LNCaP clone FGC (cell line): ENCODE results near the gene TM4SF5.

Experiments
- DNase-seq: peaks from one replicate; pipeline ENCODE4 v3.0.0-alpha.2; 2011; ENCODE audit warnings: low read depth
- H3K4me3 ChIP-seq: 2 replicates; pipeline ENCODE4 v1.5.1; 2011; ENCODE audit warnings: mild to moderate bottlenecking, low read depth, low read length, control low read depth
- TF ChIP-seq, protein P1 (sequence below): IDR thresholded peaks from 2 replicates; pipeline ENCODE4 v1.5.1; 2012; ENCODE audit warnings: mild to moderate bottlenecking; ENCODE audit not compliant: control insufficient read depth, insufficient read depth; ENCODE audit errors: extremely low read depth

Gene TM4SF5

GRCh38 chr17:4789951-4790704 lies 18.4 kb downstream of the TM4SF5 start:
- TF ChIP-seq, protein P1, sequence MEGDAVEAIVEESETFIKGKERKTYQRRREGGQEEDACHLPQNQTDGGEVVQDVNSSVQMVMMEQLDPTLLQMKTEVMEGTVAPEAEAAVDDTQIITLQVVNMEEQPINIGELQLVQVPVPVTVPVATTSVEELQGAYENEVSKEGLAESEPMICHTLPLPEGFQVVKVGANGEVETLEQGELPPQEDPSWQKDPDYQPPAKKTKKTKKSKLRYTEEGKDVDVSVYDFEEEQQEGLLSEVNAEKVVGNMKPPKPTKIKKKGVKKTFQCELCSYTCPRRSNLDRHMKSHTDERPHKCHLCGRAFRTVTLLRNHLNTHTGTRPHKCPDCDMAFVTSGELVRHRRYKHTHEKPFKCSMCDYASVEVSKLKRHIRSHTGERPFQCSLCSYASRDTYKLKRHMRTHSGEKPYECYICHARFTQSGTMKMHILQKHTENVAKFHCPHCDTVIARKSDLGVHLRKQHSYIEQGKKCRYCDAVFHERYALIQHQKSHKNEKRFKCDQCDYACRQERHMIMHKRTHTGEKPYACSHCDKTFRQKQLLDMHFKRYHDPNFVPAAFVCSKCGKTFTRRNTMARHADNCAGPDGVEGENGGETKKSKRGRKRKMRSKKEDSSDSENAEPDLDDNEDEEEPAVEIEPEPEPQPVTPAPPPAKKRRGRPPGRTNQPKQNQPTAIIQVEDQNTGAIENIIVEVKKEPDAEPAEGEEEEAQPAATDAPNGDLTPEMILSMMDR, result peak; percentile 92
- peak; percentile 78 for DNase-seq
- H3K4me3 ChIP-seq, result peak overlapping the region; percentile 78

DNA sequence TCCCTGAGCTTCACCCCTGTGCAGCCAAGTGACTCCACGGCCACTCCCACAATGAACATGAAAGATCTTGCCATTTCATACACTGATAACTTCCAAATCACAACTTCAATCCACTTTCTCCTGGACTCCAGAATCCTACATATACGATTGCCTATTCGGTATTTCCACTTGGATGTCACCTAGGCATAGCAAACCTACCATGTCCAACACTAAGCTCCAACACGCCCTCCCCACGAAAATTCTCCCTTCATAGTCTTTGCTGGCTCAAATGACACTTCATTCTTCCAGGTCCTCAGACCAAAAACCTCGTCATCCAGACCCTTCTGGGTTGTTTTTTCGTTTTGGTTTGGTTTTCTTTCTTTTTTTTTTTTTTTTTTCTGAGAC lies 19.0 kb downstream of the TM4SF5 start:
- DNase-seq, result no peak
- peak overlapping the region; percentile 78 for H3K4me3 ChIP-seq
- TF ChIP-seq, protein P1, result no peak

DNA sequence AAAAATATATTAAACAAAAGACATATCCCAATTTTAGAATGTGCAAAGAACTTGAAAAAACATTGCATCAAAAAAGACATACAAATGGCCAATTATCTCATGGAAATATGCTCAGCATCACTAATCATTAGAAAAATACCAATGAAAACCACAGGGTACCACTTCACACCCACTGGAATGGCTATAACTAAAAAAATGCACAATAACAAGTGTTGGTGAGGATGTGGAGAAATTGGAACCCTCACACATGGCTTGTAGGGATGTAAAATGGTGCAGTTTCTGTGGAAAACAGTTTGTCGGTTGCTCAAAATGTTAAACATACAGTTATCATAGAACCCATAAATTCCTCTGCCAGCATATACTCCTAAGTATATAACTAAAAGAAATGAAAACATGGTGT lies 23.5 kb downstream of the TM4SF5 start:
- no peak for DNase-seq
- TF ChIP-seq, protein P1, result no peak
- H3K4me3 ChIP-seq, result no peak overlapping the region

DNA sequence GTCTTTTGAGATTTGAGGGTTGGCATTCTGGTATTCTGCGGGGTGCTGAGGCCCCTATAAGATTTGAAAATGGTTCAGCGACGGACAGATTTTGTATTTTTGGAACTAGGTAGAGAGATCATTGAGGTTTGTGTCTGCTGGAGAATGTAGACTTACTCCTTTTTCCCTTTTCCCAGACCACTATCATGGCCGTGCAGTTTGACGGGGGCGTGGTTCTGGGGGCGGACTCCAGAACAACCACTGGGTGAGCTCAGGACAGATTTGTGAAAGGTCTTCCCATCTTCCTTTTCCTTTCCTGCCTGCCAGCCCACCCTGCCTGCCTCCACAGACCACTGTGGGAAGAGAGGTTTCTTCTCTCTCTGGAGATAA lies 24.9 kb downstream of the TM4SF5 start:
- DNase-seq, result no peak
- H3K4me3 ChIP-seq, result peak overlapping the region; percentile 100
- TF ChIP-seq, protein P1, result no peak

GRCh38 chr17:4800462-4801196 lies 28.9 kb downstream of the TM4SF5 start:
- DNase-seq, result no peak
- TF ChIP-seq, protein P1, result no peak
- no peak overlapping the region for H3K4me3 ChIP-seq

GRCh38 chr17:4802228-4802627 lies 30.5 kb downstream of the TM4SF5 start, which contains the start of gene C17orf114:
TSS of gene C17orf114 (minus strand) at chr17:4802328.
- no peak within 1 kb of the TSS for H3K4me3 ChIP-seq
- TF ChIP-seq, protein P1, result no peak
- no peak for DNase-seq
